NCI-H526 treated with DMSO at 0.1 percent for 48 hours (cell line): ENCODE data around the gene ACO1.

Source experiments
- DNase-seq: peaks from one replicate; lab custom pipeline; 2025; lab: John Stamatoyannopoulos, UW

ACO1 gene

GRCh38 chr9:32419921-32420320 lies 35.5 kb downstream of the ACO1 start:
- DNase-seq, result no peak

- DNase-seq, result no peak
These were observed 37.9 kb downstream of the ACO1 start for GRCh38 chr9:32422237-32422806.

- DNase-seq, result no peak
These were observed 38.9 kb downstream of the ACO1 start for GRCh38 chr9:32423371-32423770.

GRCh38 chr9:32424616-32425015 lies 40.2 kb downstream of the ACO1 start:
- no peak for DNase-seq

- no peak for DNase-seq
These were observed 42.0 kb downstream of the ACO1 start for GRCh38 chr9:32426278-32426939.

- DNase-seq, result no peak
These were observed 42.8 kb downstream of the ACO1 start for GRCh38 chr9:32427111-32427873.

GRCh38 chr9:32430720-32431119 lies 46.3 kb downstream of the ACO1 start:
- DNase-seq, result no peak

GRCh38 chr9:32431196-32431595 lies 46.8 kb downstream of the ACO1 start:
- no peak for DNase-seq

- DNase-seq, result no peak
These were observed 47.6 kb downstream of the ACO1 start for GRCh38 chr9:32431940-32432555.

- DNase-seq, result no peak
These were observed 50.4 kb downstream of the ACO1 start for GRCh38 chr9:32434892-32435291.

- no peak for DNase-seq
These were observed 57.2 kb downstream of the ACO1 start for GRCh38 chr9:32441678-32442077.

GRCh38 chr9:32442433-32442832 lies 58.0 kb downstream of the ACO1 start:
- DNase-seq, result no peak

- no peak for DNase-seq
These were observed 65.5 kb downstream of the ACO1 start for GRCh38 chr9:32449969-32450368.

- DNase-seq, result no peak
These were observed 69.8 kb downstream of the ACO1 start for GRCh38 chr9:32454280-32454679.

GRCh38 chr9:32455738-32456137 lies 71.3 kb downstream of the ACO1 start:
- DNase-seq, result no peak

- DNase-seq, result no peak
These were observed 72.1 kb downstream of the ACO1 start for GRCh38 chr9:32456564-32456963.

- no peak for DNase-seq
These were observed 79.3 kb downstream of the ACO1 start for GRCh38 chr9:32463500-32464293.

GRCh38 chr9:32468740-32469139 lies 84.3 kb downstream of the ACO1 start:
- no peak for DNase-seq

GRCh38 chr9:32472344-32472743 lies 87.9 kb downstream of the ACO1 start:
- DNase-seq, result no peak

- no peak for DNase-seq
These were observed 98.9 kb downstream of the ACO1 start for GRCh38 chr9:32483343-32483742.

- DNase-seq, result no peak
These were observed 102.6 kb downstream of the ACO1 start for GRCh38 chr9:32486839-32487562.
